ENCODE results near the gene PFDN4. TPM values are rescaled to one million over a fixed set of nuclear protein-coding genes. Genes with fewer than 3 reads are reported as not detected.
"Not testable (repeated sequence)": the region's sequence is repeated elsewhere in the genome, so short reads cannot be mapped to it uniquely, and the experiment has no call there.

The PFDN4 gene
- total RNA-seq, 1 donor from 2014 or later = 66.3 TPM

GRCh38 chr20:54223285-54223684 lies 15.4 kb downstream of the PFDN4 start:
- DNase-seq (ENCODE audit: low read depth) = no peak

- no peak for DNase-seq (ENCODE audit: low read depth)
These were observed 15.9 kb downstream of the PFDN4 start for GRCh38 chr20:54223751-54224150.

GRCh38 chr20:54224642-54225041 lies 16.8 kb downstream of the PFDN4 start:
- not testable (repeated sequence) for DNase-seq (ENCODE audit: low read depth)

- no peak for DNase-seq (ENCODE audit: low read depth)
These were observed 19.4 kb downstream of the PFDN4 start for GRCh38 chr20:54227241-54227640.

- no peak for DNase-seq (ENCODE audit: low read depth)
These were observed 19.9 kb downstream of the PFDN4 start for GRCh38 chr20:54227751-54228150.

GRCh38 chr20:54228841-54229240 lies 21.0 kb downstream of the PFDN4 start:
- no peak for DNase-seq (ENCODE audit: low read depth)

- DNase-seq (ENCODE audit: low read depth) = no peak
These were observed 21.8 kb downstream of the PFDN4 start for GRCh38 chr20:54229566-54230160.

GRCh38 chr20:54231036-54231435 lies 23.1 kb downstream of the PFDN4 start:
- DNase-seq (ENCODE audit: low read depth) = peak; percentile 61

- no peak for DNase-seq (ENCODE audit: low read depth)
These were observed 27.1 kb downstream of the PFDN4 start for GRCh38 chr20:54234991-54235390.

GRCh38 chr20:54237116-54237943 lies 29.4 kb downstream of the PFDN4 start:
- no peak for DNase-seq (ENCODE audit: low read depth)

GRCh38 chr20:54244113-54244512 lies 36.2 kb downstream of the PFDN4 start:
- DNase-seq (ENCODE audit: low read depth) = no peak

GRCh38 chr20:54248705-54249104 lies 40.8 kb downstream of the PFDN4 start:
- DNase-seq (ENCODE audit: low read depth) = not testable (repeated sequence)

GRCh38 chr20:54250691-54251090 lies 42.8 kb downstream of the PFDN4 start:
- DNase-seq (ENCODE audit: low read depth) = no peak

GRCh38 chr20:54251096-54251495 lies 43.2 kb downstream of the PFDN4 start:
- DNase-seq (ENCODE audit: low read depth) = no peak

GRCh38 chr20:54254596-54254995 lies 46.7 kb downstream of the PFDN4 start:
- no peak for DNase-seq (ENCODE audit: low read depth)

- DNase-seq (ENCODE audit: low read depth) = no peak
These were observed 47.3 kb downstream of the PFDN4 start for GRCh38 chr20:54255157-54255556.

GRCh38 chr20:54256202-54256601 lies 48.3 kb downstream of the PFDN4 start:
- no peak for DNase-seq (ENCODE audit: low read depth)

GRCh38 chr20:54257071-54257816 lies 49.4 kb downstream of the PFDN4 start:
- DNase-seq (ENCODE audit: low read depth) = peak; percentile 7

- no peak for DNase-seq (ENCODE audit: low read depth)
These were observed 52.2 kb downstream of the PFDN4 start for GRCh38 chr20:54260116-54260515.

GRCh38 chr20:54262671-54263070 lies 54.8 kb downstream of the PFDN4 start:
- no peak for DNase-seq (ENCODE audit: low read depth)

- DNase-seq (ENCODE audit: low read depth) = no peak
These were observed 55.3 kb downstream of the PFDN4 start for GRCh38 chr20:54263116-54263690.

- DNase-seq (ENCODE audit: low read depth) = not testable (repeated sequence)
These were observed 57.9 kb downstream of the PFDN4 start for GRCh38 chr20:54265791-54266190.
